HCT116 (cell line): Measurements from ENCODE around the gene YEATS4. TPM values are rescaled to one million over a fixed set of nuclear protein-coding genes. Genes with fewer than 3 reads are reported as not detected.

Experiments
- ATAC-seq: fragments of 200-7000 bp; cut with Tn5 transposase; 2 replicates; pipeline ENCODE4 v1.9.1; 2020; ENCODE audit warnings: mild to moderate bottlenecking, moderate library complexity
- BruUV-seq: library from RNA; stranded (reverse); fragments of 400-500 nt; replicated peaks from 2 replicates; lab custom pipeline; 2021; lab: Mats Ljungman, UMichigan
- CTCF ChIA-PET: fragments of 300-600 bp; sonication (Branson Sonifier 250); formaldehyde crosslinking; loops from one replicate; lab custom pipeline; 2021; ENCODE audit warnings: antibody characterized with exemption; lab: Charles Lee
- POLR2A ChIA-PET: fragments of 300-600, 350-600 bp; sonication (Branson Sonifier 250); formaldehyde crosslinking; loops from one replicate; lab custom pipeline; 2021; ENCODE audit warnings: antibody characterized with exemption; lab: Charles Lee
- RAD21 ChIA-PET, 2 experiments: fragments of 300-600 bp; sonication (Branson Sonifier 250); formaldehyde crosslinking; loops; one replicate each; lab custom pipeline; 2023; ENCODE audit warnings: low total read pairs in 2 of 2; ENCODE audit not compliant: uncharacterized antibody in 2 of 2, unreplicated experiment in 2 of 2, low non-redundant PET in 1 of 2; lab: Charles Lee
- DNase-seq: peaks from one replicate; pipeline ENCODE4 v3.0.0-alpha.2; 2010; ENCODE audit warnings: low read depth, low spot score
- H2AFZ ChIP-seq: fragments of 200-600 bp; shearing (Covaris generic), sonication (generic); 2 replicates; pipeline ENCODE4 v1.6.1; 2017; ENCODE audit warnings: low read depth, mixed run types, mixed read lengths, antibody characterized with exemption, low read length; ENCODE audit not compliant: poor library complexity, severe bottlenecking
- H3K27ac ChIP-seq: 2 replicates; pipeline ENCODE4 v1.5.1; 2012; ENCODE audit warnings: low read depth, low read length
- H3K27me3 ChIP-seq: fragments of 200-600 bp; sonication (generic); 2 replicates; pipeline ENCODE4 v1.6.1; 2016; ENCODE audit warnings: mixed run types, low read length, mixed read lengths; ENCODE audit not compliant: insufficient read depth
- H3K36me3 ChIP-seq, 2 experiments: fragments of 200-500 bp in 1 of 2; fragments of 200-600 bp in 1 of 2; sonication (Bioruptor generic) in 1 of 2; sonication (generic) in 1 of 2; 2 replicates each; pipeline versions ENCODE4 v1.5.1 to v1.6.1; 2014 to 2016; ENCODE audit warnings: low read length in 2 of 2, inconsistent platforms in 1 of 2, mixed read lengths in 1 of 2, mixed run types in 1 of 2; ENCODE audit not compliant: insufficient read depth in 2 of 2, control insufficient read depth in 1 of 2
- H3K4me1 ChIP-seq, 2 experiments: fragments of 200-600 bp in 1 of 2; sonication (generic) in 1 of 2; 2 replicates each; pipeline versions ENCODE4 v1.5.1 to v1.6.1; 2012 to 2017; ENCODE audit warnings: low read length in 2 of 2, inconsistent platforms in 1 of 2, mild to moderate bottlenecking in 1 of 2, mixed read lengths in 1 of 2, mixed run types in 1 of 2, moderate library complexity in 1 of 2; ENCODE audit not compliant: insufficient read depth in 2 of 2, control insufficient read depth in 1 of 2
- H3K4me2 ChIP-seq: fragments of 200-600 bp; sonication (generic); 2 replicates; pipeline ENCODE4 v1.6.1; 2017; ENCODE audit warnings: mixed run types, low read length, mixed read lengths
- H3K4me3 ChIP-seq, 2 experiments: fragments of 200-600 bp in 1 of 2; sonication (generic) in 1 of 2; replicated peaks in 1 of 2; 2 replicates each; pipeline ENCODE4 v1.5.1; 2011 to 2016; ENCODE audit warnings: low read length in 2 of 2, control low read depth in 1 of 2, low read depth in 1 of 2, mild to moderate bottlenecking in 1 of 2, mixed read lengths in 1 of 2, mixed run types in 1 of 2
- H3K79me2 ChIP-seq: fragments of 200-600 bp; sonication (generic); 2 replicates; pipeline ENCODE4 v1.6.1; 2017; ENCODE audit warnings: mild to moderate bottlenecking, mixed run types, low read length, moderate library complexity, mixed read lengths; ENCODE audit not compliant: insufficient read depth
- H3K9ac ChIP-seq: fragments of 200-600 bp; sonication (generic); 2 replicates; pipeline ENCODE4 v1.6.1; 2016; ENCODE audit warnings: low read length, mixed read lengths
- H3K9me2 ChIP-seq: fragments of 200-600 bp; sonication (generic), shearing (Covaris generic); 2 replicates; pipeline ENCODE4 v1.6.1; 2017; ENCODE audit warnings: mixed run types, mild to moderate bottlenecking, moderate library complexity; ENCODE audit not compliant: insufficient read depth
- H3K9me3 ChIP-seq, 2 experiments: fragments of 200-500 bp in 1 of 2; fragments of 200-600 bp in 1 of 2; sonication (Bioruptor generic) in 1 of 2; sonication (generic) in 1 of 2; 2 replicates each; pipeline ENCODE4 v1.6.1; 2014 to 2017; ENCODE audit warnings: low read length in 2 of 2, mixed read lengths in 2 of 2, inconsistent platforms in 1 of 2, low read depth in 1 of 2, mild to moderate bottlenecking in 1 of 2, mixed run types in 1 of 2, moderate library complexity in 1 of 2; ENCODE audit not compliant: control insufficient read depth in 1 of 2, insufficient read depth in 1 of 2
- H4K20me1 ChIP-seq: fragments of 200-600 bp; sonication (generic), shearing (Covaris generic); 2 replicates; pipeline ENCODE4 v1.6.1; 2017; ENCODE audit warnings: mixed run types, mild to moderate bottlenecking, moderate library complexity; ENCODE audit not compliant: insufficient read depth
- CEBPB ChIP-seq: IDR thresholded peaks from 2 replicates; pipeline ENCODE4 v1.6.1; 2012; ENCODE audit warnings: low read depth
- CTCF ChIP-seq, 3 experiments: fragments of 200-600 bp in 1 of 3; sonication (generic) in 1 of 3; IDR thresholded peaks in 2 of 3; conservative IDR thresholded peaks in 1 of 3; 2 replicates each; pipeline ENCODE4 v1.5.1; 2012 to 2017; ENCODE audit warnings: low read depth in 2 of 3, low read length in 2 of 3, antibody characterized with exemption in 1 of 3, borderline replicate concordance in 1 of 3, control low read depth in 1 of 3, mild to moderate bottlenecking in 1 of 3, mixed read lengths in 1 of 3, mixed run types in 1 of 3, moderate library complexity in 1 of 3; ENCODE audit not compliant: insufficient read depth in 1 of 3
- ELF1 ChIP-seq: IDR thresholded peaks from 2 replicates; pipeline ENCODE4 v1.6.1; 2012; ENCODE audit warnings: low read depth, borderline replicate concordance
- EZH2 ChIP-seq: fragments of 200-600 bp; sonication (generic); IDR thresholded peaks from 2 replicates; pipeline ENCODE4 v1.6.1; 2017; ENCODE audit warnings: antibody characterized with exemption, mixed run types
- EZH2phosphoT487 ChIP-seq: fragments of 200-600 bp; IDR thresholded peaks from 2 replicates; pipeline ENCODE4 v1.6.1; 2018; ENCODE audit warnings: antibody characterized with exemption, borderline replicate concordance
- FOSL1 ChIP-seq: IDR thresholded peaks from 2 replicates; pipeline ENCODE4 v1.6.1; 2012; ENCODE audit warnings: low read depth
- JUND ChIP-seq: IDR thresholded peaks from 2 replicates; pipeline ENCODE4 v1.6.1; 2012
- RAD21 ChIP-seq: IDR thresholded peaks from 2 replicates; pipeline ENCODE4 v1.6.1; 2012; ENCODE audit warnings: low read depth, mild to moderate bottlenecking
- REST ChIP-seq: IDR thresholded peaks from 2 replicates; pipeline ENCODE4 v1.6.1; 2012; ENCODE audit warnings: low read depth
- SIN3A ChIP-seq: IDR thresholded peaks from 2 replicates; pipeline ENCODE4 v1.6.1; 2012; ENCODE audit warnings: low read depth
- SP1 ChIP-seq: IDR thresholded peaks from 2 replicates; pipeline ENCODE4 v1.6.1; 2012; ENCODE audit warnings: low read depth
- YY1 ChIP-seq: IDR thresholded peaks from 2 replicates; pipeline ENCODE4 v1.6.1; 2011; ENCODE audit warnings: low read length, low read depth, moderate library complexity, mild to moderate bottlenecking; ENCODE audit not compliant: insufficient replicate concordance; ENCODE audit errors: extremely low read depth
- ZFX ChIP-seq: fragments of 450-650 bp; IDR thresholded peaks from 2 replicates; pipeline ENCODE4 v1.6.1; 2017
- ZNF274 ChIP-seq: fragments of 200-500 bp; sonication (Bioruptor generic); IDR thresholded peaks from 2 replicates; pipeline ENCODE4 v1.6.1; 2014; ENCODE audit warnings: mild to moderate bottlenecking, low read depth, low read length, inconsistent platforms
- intact Hi-C: fragments of 100-400 bp; cut with micrococcal nuclease; formaldehyde crosslinking; loops from 2 replicates; pipeline ENCODE4 v1.10.0; 2022
- total RNA-seq: library from RNA; stranded (reverse); gene quantifications from one replicate; pipeline ENCODE4 v1.2.1, GENCODE V29; 2021; ENCODE audit not compliant: unreplicated experiment
- TF ChIP-seq, protein P1 (sequence below): IDR thresholded peaks from 2 replicates; pipeline ENCODE4 v1.6.1; 2012
- TF ChIP-seq, protein P2 (sequence below): IDR thresholded peaks from 2 replicates; pipeline ENCODE4 v1.6.1; 2012
- TF ChIP-seq, protein P3 (sequence below): IDR thresholded peaks from 2 replicates; pipeline ENCODE4 v1.6.1; 2011; ENCODE audit warnings: mild to moderate bottlenecking, low read length, moderate library complexity; ENCODE audit not compliant: insufficient replicate concordance; ENCODE audit errors: extremely low read depth

Gene YEATS4
- total RNA-seq, 1 experiment from 2014 or later = 32.0 TPM

DNA sequence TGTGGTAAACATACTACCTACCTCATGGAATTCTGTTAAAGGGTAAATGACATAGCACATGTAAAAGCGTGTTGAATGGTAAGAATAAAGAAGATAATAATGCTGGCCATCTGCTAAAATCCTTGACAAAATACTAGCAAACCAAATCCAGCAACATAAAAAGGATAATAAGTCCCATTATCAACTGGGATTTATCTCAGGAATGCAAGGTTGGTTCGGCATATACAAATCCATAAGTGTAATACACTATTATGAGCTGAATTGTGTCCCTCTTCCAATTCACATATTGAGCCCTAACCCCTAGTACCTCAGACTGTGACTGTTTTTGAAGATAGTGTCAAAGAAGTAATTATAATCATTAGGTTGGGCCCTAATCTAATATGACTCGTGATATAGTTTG lies 37.4 kb downstream of the YEATS4 start:
- ChIA-PET CTCF (no interaction called here), RAD21 (no interaction called here), POLR2A (no interaction called here)
- Histone ChIP-seq H3K79me2 (no peaks in the 10 kb centered on the region), H4K20me1 (no peaks in the 10 kb centered on the region), H3K4me1 (no peaks in the 10 kb centered on the region), H3K27ac (no peak overlapping the region), H3K9me2 (no peaks in the 10 kb centered on the region), H3K4me2 (no peak overlapping the region), H3K4me3 (no peak overlapping the region), H3K36me3 (peaks cover 0 to 11% of the 10 kb centered on the region in 2 experiments; a peak in 1 of 4 replicates), H3K9me3 (peaks cover 0 to 7% of the 10 kb centered on the region in 2 experiments; a peak in 1 of 4 replicates), H2AFZ (no peak overlapping the region), H3K27me3 (no peaks in the 10 kb centered on the region), H3K9ac (no peak overlapping the region)
- DNase-seq (no peak), ATAC-seq (no peak)
- intact Hi-C loops = no loop called here
- BruUV-seq = no TSS peak
- TF ChIP-seq, protein P1, sequence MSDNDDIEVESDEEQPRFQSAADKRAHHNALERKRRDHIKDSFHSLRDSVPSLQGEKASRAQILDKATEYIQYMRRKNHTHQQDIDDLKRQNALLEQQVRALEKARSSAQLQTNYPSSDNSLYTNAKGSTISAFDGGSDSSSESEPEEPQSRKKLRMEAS = no peak
- TF ChIP-seq ZNF274 (no peak), JUND (no peak), CEBPB (no peak), RAD21 (no peak), EZH2phosphoT487 (no peak), EZH2 (no peak), REST (no peak), ELF1 (no peak), FOSL1 (no peak), ZFX (no peak), CTCF (IDR thresholded peaks at IDR 0.05 in 2 of 3, conservative IDR thresholded peaks at IDR 0.05 in 1 of 3; ENCODE audit: borderline replicate concordance in 1 of 3, insufficient read depth in 1 of 3, low read depth in 2 of 3, low read length in 2 of 3) (no peak), YY1 (no peak), SP1 (no peak), SIN3A (no peak)
- TF ChIP-seq, protein P2, sequence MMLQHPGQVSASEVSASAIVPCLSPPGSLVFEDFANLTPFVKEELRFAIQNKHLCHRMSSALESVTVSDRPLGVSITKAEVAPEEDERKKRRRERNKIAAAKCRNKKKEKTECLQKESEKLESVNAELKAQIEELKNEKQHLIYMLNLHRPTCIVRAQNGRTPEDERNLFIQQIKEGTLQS = no peak
- TF ChIP-seq, protein P3, sequence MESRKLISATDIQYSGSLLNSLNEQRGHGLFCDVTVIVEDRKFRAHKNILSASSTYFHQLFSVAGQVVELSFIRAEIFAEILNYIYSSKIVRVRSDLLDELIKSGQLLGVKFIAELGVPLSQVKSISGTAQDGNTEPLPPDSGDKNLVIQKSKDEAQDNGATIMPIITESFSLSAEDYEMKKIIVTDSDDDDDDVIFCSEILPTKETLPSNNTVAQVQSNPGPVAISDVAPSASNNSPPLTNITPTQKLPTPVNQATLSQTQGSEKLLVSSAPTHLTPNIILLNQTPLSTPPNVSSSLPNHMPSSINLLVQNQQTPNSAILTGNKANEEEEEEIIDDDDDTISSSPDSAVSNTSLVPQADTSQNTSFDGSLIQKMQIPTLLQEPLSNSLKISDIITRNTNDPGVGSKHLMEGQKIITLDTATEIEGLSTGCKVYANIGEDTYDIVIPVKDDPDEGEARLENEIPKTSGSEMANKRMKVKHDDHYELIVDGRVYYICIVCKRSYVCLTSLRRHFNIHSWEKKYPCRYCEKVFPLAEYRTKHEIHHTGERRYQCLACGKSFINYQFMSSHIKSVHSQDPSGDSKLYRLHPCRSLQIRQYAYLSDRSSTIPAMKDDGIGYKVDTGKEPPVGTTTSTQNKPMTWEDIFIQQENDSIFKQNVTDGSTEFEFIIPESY = no peak
